ENCODE measurements around the gene PTPRG. TPM values are rescaled to one million over a fixed set of nuclear protein-coding genes. Genes with fewer than 3 reads are reported as not detected.
"Not testable (repeated sequence)": the region's sequence is repeated elsewhere in the genome, so short reads cannot be mapped to it uniquely, and the experiment has no call there.

The PTPRG gene
- total RNA-seq, 3 donors from 2014 or later (not counting 1 experiment from before 2014, with no cell fraction given) = 1.0 to 2.9 (median 2.5) TPM

- Histone ChIP-seq H3K27ac (ENCODE audit: low read length) (no peak overlapping the region), H3K4me3 (ENCODE audit: low read length) (no peak overlapping the region), H3K36me3 (ENCODE audit: control insufficient read depth, insufficient read depth, low read length) (no peaks in the 10 kb centered on the region), H3K27me3 (ENCODE audit: control insufficient read depth, insufficient read depth, low read length) (no peaks in the 10 kb centered on the region), H3K4me1 (ENCODE audit: control insufficient read depth, insufficient read depth, low read length) (no peaks in the 10 kb centered on the region), H3K9me3 (ENCODE audit: control insufficient read depth, insufficient read depth, low read length) (no peaks in the 10 kb centered on the region)
- WGBS (ENCODE audit: insufficient coverage) = no CpG with 5 or more reads among the region's 2 CpGs
- Mint-ChIP-seq H3K27me3 (ENCODE audit: low read depth in 2 of 2) (peaks cover 0 to 3% of the 10 kb centered on the region in 2 donors), H3K9me3 (no peaks in the 10 kb centered on the region), H3K27ac (no peak overlapping the region), H3K36me3 (no peaks in the 10 kb centered on the region), H3K4me3 (no peak overlapping the region), H3K4me1 (no peaks in the 10 kb centered on the region)
- ATAC-seq (no peak), DNase-seq (no peak)
- intact Hi-C loops (cut with micrococcal nuclease) = no loop called here
- no peak for TF ChIP-seq CTCF (IDR thresholded peaks at IDR 0.05)
Observed at GRCh38 chr3:61545716-61546115, 15.7 kb upstream of the PTPRG start.

- Histone ChIP-seq H3K27ac (ENCODE audit: low read length) (no peak overlapping the region), H3K27me3 (ENCODE audit: control insufficient read depth, insufficient read depth, low read length) (no peaks in the 10 kb centered on the region), H3K4me1 (ENCODE audit: control insufficient read depth, insufficient read depth, low read length) (no peaks in the 10 kb centered on the region), H3K4me3 (ENCODE audit: low read length) (no peak overlapping the region), H3K9me3 (ENCODE audit: control insufficient read depth, insufficient read depth, low read length) (no peaks in the 10 kb centered on the region), H3K36me3 (ENCODE audit: control insufficient read depth, insufficient read depth, low read length) (no peaks in the 10 kb centered on the region)
- WGBS (ENCODE audit: insufficient coverage) = 94% methylated on average over 2 of the region's 4 CpGs
- TF ChIP-seq CTCF (IDR thresholded peaks at IDR 0.05) = no peak
- Mint-ChIP-seq H3K36me3 (no peaks in the 10 kb centered on the region), H3K9me3 (peaks cover 0 to 2% of the 10 kb centered on the region in 2 donors), H3K27me3 (ENCODE audit: low read depth in 2 of 2) (no peaks in the 10 kb centered on the region), H3K4me3 (no peak overlapping the region), H3K4me1 (no peaks in the 10 kb centered on the region), H3K27ac (no peak overlapping the region)
- DNase-seq (no peak), ATAC-seq (no peak)
- intact Hi-C loops (cut with micrococcal nuclease) = no loop called here
Observed at GRCh38 chr3:61547625-61548024, 13.7 kb upstream of the PTPRG start.

GRCh38 chr3:61552704-61553103, 8.7 kb upstream of the PTPRG start:
- H3K9me3 Mint-ChIP-seq; H3K36me3 Mint-ChIP-seq; H3K27ac Mint-ChIP-seq; H3K4me1 Mint-ChIP-seq; intact Hi-C loops (cut with micrococcal nuclease); H3K4me3 Mint-ChIP-seq; H3K36me3 ChIP-seq (ENCODE audit: control insufficient read depth, insufficient read depth, low read length); H3K27ac ChIP-seq (ENCODE audit: low read length); H3K4me1 ChIP-seq (ENCODE audit: control insufficient read depth, insufficient read depth, low read length); H3K27me3 ChIP-seq (ENCODE audit: control insufficient read depth, insufficient read depth, low read length); ATAC-seq; H3K4me3 ChIP-seq (ENCODE audit: low read length); H3K9me3 ChIP-seq (ENCODE audit: control insufficient read depth, insufficient read depth, low read length); H3K27me3 Mint-ChIP-seq (ENCODE audit: low read depth in 2 of 2); DNase-seq: not testable (repeated sequence)
- 92% methylated on average over 7 of the region's 8 CpGs for WGBS (ENCODE audit: insufficient coverage)

- H3K27ac ChIP-seq (ENCODE audit: low read length) = no peak overlapping the region
- Mint-ChIP-seq H3K4me1 (no peaks in the 10 kb centered on the region), H3K9me3 (no peaks in the 10 kb centered on the region), H3K4me3 (no peak overlapping the region), H3K27ac (no peak overlapping the region), H3K27me3 (ENCODE audit: low read depth in 2 of 2) (peaks cover 25 to 35% of the 10 kb centered on the region in 2 donors), H3K36me3 (no peaks in the 10 kb centered on the region)
- no peak for TF ChIP-seq CTCF (IDR thresholded peaks at IDR 0.05)
- intact Hi-C loops (cut with micrococcal nuclease) = no loop called here
- peaks cover 19% of the 10 kb centered on the region for H3K27me3 ChIP-seq (ENCODE audit: control insufficient read depth, insufficient read depth, low read length)
- WGBS (ENCODE audit: insufficient coverage) = 73% methylated on average over 4 of the region's 7 CpGs
- H3K4me3 ChIP-seq (ENCODE audit: low read length) = no peak overlapping the region
- peaks cover 8% of the 10 kb centered on the region for H3K4me1 ChIP-seq (ENCODE audit: control insufficient read depth, insufficient read depth, low read length)
- DNase-seq (no peak), ATAC-seq (no peak)
- no peaks in the 10 kb centered on the region for H3K9me3 ChIP-seq (ENCODE audit: control insufficient read depth, insufficient read depth, low read length)
- H3K36me3 ChIP-seq (ENCODE audit: control insufficient read depth, insufficient read depth, low read length) = no peaks in the 10 kb centered on the region
Observed at GRCh38 chr3:61559136-61559731, 2.1 kb upstream of the PTPRG start.

Measured in natural killer cell (primary cell).